Stimulated activated naive CD8-positive, alpha-beta T cell treated with anti-CD3 and anti-CD28 coated beads, Interleukin-15, Interleukin-2, amounts not matched to agents 100 ng/mL and 50 ng/mL, for 24 hours (primary cell): ENCODE measurements around the gene CSTA.

Source experiments
- H3K27ac Mint-ChIP-seq: one replicate; pipeline ENCODE4 v1.8.0; 2021; ENCODE audit warnings: mild to moderate bottlenecking, mixed read lengths
- H3K27me3 Mint-ChIP-seq: one replicate; pipeline ENCODE4 v1.8.0; 2021; ENCODE audit warnings: mixed read lengths
- H3K36me3 Mint-ChIP-seq: one replicate; pipeline ENCODE4 v1.8.0; 2021; ENCODE audit warnings: low read depth, mixed read lengths
- H3K4me1 Mint-ChIP-seq: one replicate; pipeline ENCODE4 v1.8.0; 2021; ENCODE audit warnings: low read depth, mixed read lengths
- H3K4me3 Mint-ChIP-seq: one replicate; pipeline ENCODE4 v1.8.0; 2021; ENCODE audit warnings: mild to moderate bottlenecking, mixed read lengths
- H3K9me3 Mint-ChIP-seq: one replicate; pipeline ENCODE4 v1.8.0; 2021; ENCODE audit warnings: mixed read lengths

CSTA gene

GRCh38 chr3:122382888-122383666, 58.0 kb downstream of the CSTA start, which contains the start of gene MIX23:
Gene MIX23, minus strand, starts transcription at chr3:122383231. Its CDS starts 7 bp downstream, at chr3:122383224.
- peaks cover 52% of the 10 kb centered on the region for H3K36me3 Mint-ChIP-seq
- no peaks in the 10 kb centered on the region for H3K9me3 Mint-ChIP-seq
- peaks cover 74% of the 10 kb centered on the region for H3K4me1 Mint-ChIP-seq
- H3K27ac Mint-ChIP-seq: peak within 1 kb of the TSS; percentile 98
- H3K27me3 Mint-ChIP-seq: no peaks in the 10 kb centered on the region
- H3K4me3 Mint-ChIP-seq: peak within 1 kb of the TSS; percentile 97

GRCh38 chr3:122383771-122384697, 59.0 kb downstream of the CSTA start, which contains the start of gene FAM162A:
Gene FAM162A, plus strand, starts transcription at chr3:122384182. Its CDS starts 84 bp downstream, at chr3:122384266.
- H3K27ac Mint-ChIP-seq: peak within 1 kb of the TSS; percentile 98
- H3K4me3 Mint-ChIP-seq: peak within 1 kb of the TSS; percentile 97
- peaks cover 71% of the 10 kb centered on the region for H3K4me1 Mint-ChIP-seq
- H3K27me3 Mint-ChIP-seq: no peaks in the 10 kb centered on the region
- no peaks in the 10 kb centered on the region for H3K9me3 Mint-ChIP-seq
- H3K36me3 Mint-ChIP-seq: peaks cover 50% of the 10 kb centered on the region

GRCh38 chr3:122387709-122388108, 62.7 kb downstream of the CSTA start:
- Mint-ChIP-seq H3K36me3 (peaks cover 32% of the 10 kb centered on the region), H3K4me3 (no peak overlapping the region), H3K9me3 (no peaks in the 10 kb centered on the region), H3K4me1 (peaks cover 41% of the 10 kb centered on the region), H3K27me3 (no peaks in the 10 kb centered on the region), H3K27ac (no peak overlapping the region)

DNA sequence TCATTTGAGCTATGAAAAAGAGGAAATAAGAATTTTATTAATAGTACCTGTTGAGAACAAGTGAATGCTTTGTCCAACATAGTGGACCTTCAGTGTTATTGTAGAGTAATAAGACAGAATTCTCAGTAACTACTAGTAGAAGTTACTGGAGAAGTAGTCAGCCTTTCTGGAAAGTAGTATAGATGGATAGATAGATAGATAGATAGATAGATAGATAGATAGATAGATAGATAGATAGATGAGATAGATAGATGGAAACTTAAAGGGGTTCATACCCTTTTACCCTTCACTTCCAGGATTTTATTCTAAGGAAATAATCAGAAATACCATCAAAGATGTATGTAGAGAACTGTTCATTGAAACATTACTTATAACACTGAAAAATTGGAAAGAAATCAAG, 64.1 kb downstream of the CSTA start:
- no peak overlapping the region for H3K27ac Mint-ChIP-seq
- H3K4me3 Mint-ChIP-seq: no peak overlapping the region
- H3K27me3 Mint-ChIP-seq: no peaks in the 10 kb centered on the region
- peaks cover 44% of the 10 kb centered on the region for H3K4me1 Mint-ChIP-seq
- peaks cover 30% of the 10 kb centered on the region for H3K36me3 Mint-ChIP-seq
- no peaks in the 10 kb centered on the region for H3K9me3 Mint-ChIP-seq

DNA sequence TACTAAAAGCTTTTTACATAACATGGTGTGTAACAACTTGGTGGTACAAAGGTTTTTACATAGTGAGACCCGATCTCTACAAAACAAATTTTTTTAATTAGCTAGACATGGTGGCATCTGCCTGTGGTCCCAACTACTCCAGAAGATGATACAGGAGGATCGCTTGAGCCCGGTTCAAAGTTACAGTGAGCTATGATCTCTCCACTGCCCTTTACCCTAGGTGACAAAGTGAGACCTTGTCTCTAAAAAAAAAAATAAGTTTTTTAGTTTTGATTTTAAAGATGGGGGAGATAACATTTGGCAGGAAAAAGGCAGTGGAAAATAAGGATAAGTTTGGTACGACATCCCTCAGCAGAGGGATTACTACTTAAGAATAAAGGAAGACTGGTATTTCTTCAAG, 64.8 kb downstream of the CSTA start:
- no peak overlapping the region for H3K4me3 Mint-ChIP-seq
- no peaks in the 10 kb centered on the region for H3K9me3 Mint-ChIP-seq
- H3K36me3 Mint-ChIP-seq: peaks cover 34% of the 10 kb centered on the region
- no peaks in the 10 kb centered on the region for H3K27me3 Mint-ChIP-seq
- peaks cover 44% of the 10 kb centered on the region for H3K4me1 Mint-ChIP-seq
- no peak overlapping the region for H3K27ac Mint-ChIP-seq

- no peak overlapping the region for H3K4me3 Mint-ChIP-seq
- peaks cover 46% of the 10 kb centered on the region for H3K4me1 Mint-ChIP-seq
- H3K27me3 Mint-ChIP-seq: no peaks in the 10 kb centered on the region
- H3K27ac Mint-ChIP-seq: no peak overlapping the region
- peaks cover 36% of the 10 kb centered on the region for H3K36me3 Mint-ChIP-seq
- H3K9me3 Mint-ChIP-seq: no peaks in the 10 kb centered on the region
Observed at GRCh38 chr3:122390665-122391064, 65.6 kb downstream of the CSTA start.
